H1 (cell line): ENCODE measurements around the gene ENTPD6. TPM values are rescaled to one million over a fixed set of nuclear protein-coding genes. Genes with fewer than 3 reads are reported as not detected.

ENCODE experiments used
- CTCF ChIA-PET: fragments of 300-600 bp; sonication (Branson Sonifier 250); formaldehyde crosslinking; loops from one replicate; lab custom pipeline; 2021; ENCODE audit not compliant: partially characterized antibody; lab: Charles Lee
- POLR2A ChIA-PET: fragments of 300-600 bp; sonication (Branson Sonifier 250); formaldehyde crosslinking; loops from one replicate; lab custom pipeline; 2021; ENCODE audit warnings: inconsistent platforms; ENCODE audit not compliant: partially characterized antibody; lab: Charles Lee
- DNase-seq, 2 experiments: peaks; one replicate each; pipeline versions ENCODE4 v3.0.0 to v3.0.0-alpha.2; 2010 to 2022; ENCODE audit warnings: low spot score in 2 of 2, low read depth in 1 of 2, mixed read lengths in 1 of 2
- FAIRE-seq: peaks from 2 replicates; lab custom pipeline; 2011; peaks lifted over from hg19 to GRCh38; lab: Jason Lieb, UNC
- H2AFZ ChIP-seq: 2 replicates; pipeline ENCODE4 v1.8.1; 2012; ENCODE audit warnings: low read length, inconsistent platforms
- H2AK5ac ChIP-seq: 2 replicates; pipeline ENCODE4 v1.6.1; 2013; ENCODE audit warnings: low read depth, low read length
- H2BK120ac ChIP-seq: replicated peaks from 2 replicates; pipeline ENCODE3; 2013; ENCODE audit warnings: low read depth, low read length, inconsistent platforms
- H2BK12ac ChIP-seq: 2 replicates; pipeline ENCODE4 v1.6.1; 2013; ENCODE audit warnings: low read depth, low read length
- H2BK15ac ChIP-seq: 2 replicates; pipeline ENCODE4 v1.6.1; 2013; ENCODE audit warnings: low read length
- H2BK20ac ChIP-seq: 2 replicates; pipeline ENCODE4 v1.6.1; 2013; ENCODE audit warnings: low read length
- H2BK5ac ChIP-seq: 2 replicates; pipeline ENCODE4 v1.6.1; 2013; ENCODE audit warnings: low read depth, low read length
- H3K14ac ChIP-seq: 2 replicates; pipeline ENCODE4 v1.6.1; 2013; ENCODE audit warnings: inconsistent platforms; ENCODE audit not compliant: insufficient read length
- H3K18ac ChIP-seq: 2 replicates; pipeline ENCODE4 v1.6.1; 2013; ENCODE audit warnings: low read length; ENCODE audit errors: extremely low read depth
- H3K23ac ChIP-seq: 2 replicates; pipeline ENCODE4 v1.6.1; 2013; ENCODE audit warnings: inconsistent platforms; ENCODE audit not compliant: insufficient read length
- H3K23me2 ChIP-seq: 2 replicates; pipeline ENCODE4 v1.6.1; 2013; ENCODE audit warnings: low read depth, low read length
- H3K27ac ChIP-seq: 2 replicates; pipeline ENCODE4 v1.6.1; 2011; ENCODE audit warnings: low read depth, low read length, inconsistent platforms
- H3K27me3 ChIP-seq, 4 experiments: replicated peaks in 1 of 4; 1 replicate in 1 of 4; 2 replicates in 3 of 4; pipeline versions ENCODE4 v1.6.1 to v1.8.1; 2011 to 2013; ENCODE audit warnings: low read length in 3 of 4, mild to moderate bottlenecking in 3 of 4, inconsistent platforms in 2 of 4, mixed read lengths in 2 of 4, moderate library complexity in 1 of 4; ENCODE audit not compliant: control insufficient read depth in 3 of 4, insufficient read depth in 3 of 4; ENCODE audit errors: extremely low read depth in 1 of 4
- H3K36me3 ChIP-seq, 4 experiments: 2 replicates each; pipeline versions ENCODE4 v1.6.1 to v1.8.1; 2011 to 2013; ENCODE audit warnings: mild to moderate bottlenecking in 4 of 4, low read length in 3 of 4, moderate library complexity in 2 of 4, control low read depth in 1 of 4, inconsistent platforms in 1 of 4; ENCODE audit not compliant: insufficient read depth in 4 of 4, control insufficient read depth in 2 of 4
- H3K4ac ChIP-seq: replicated peaks from 2 replicates; pipeline ENCODE3; 2013; ENCODE audit warnings: low read length, low read depth, mixed read lengths, inconsistent platforms; ENCODE audit not compliant: insufficient read length
- H3K4me1 ChIP-seq, 4 experiments: replicated peaks in 1 of 4; 1 replicate in 1 of 4; 2 replicates in 3 of 4; pipeline versions ENCODE4 v1.6.1 to v1.8.1; 2011 to 2013; ENCODE audit warnings: low read length in 3 of 4, inconsistent platforms in 2 of 4, mixed read lengths in 1 of 4; ENCODE audit not compliant: insufficient read depth in 4 of 4, control insufficient read depth in 3 of 4
- H3K4me2 ChIP-seq, 2 experiments: 2 replicates each; pipeline versions ENCODE4 v1.6.1 to v1.8.1; 2011 to 2013; ENCODE audit warnings: low read depth in 2 of 2, low read length in 2 of 2, control low read depth in 1 of 2, inconsistent platforms in 1 of 2, mild to moderate bottlenecking in 1 of 2; ENCODE audit not compliant: insufficient read depth in 1 of 2
- H3K4me3 ChIP-seq, 4 experiments: fragments of 200-600, 300-600 bp in 1 of 4; sonication (generic), shearing (Covaris generic), sonication (Bioruptor Twin) in 1 of 4; 2 replicates each; pipeline versions ENCODE4 v1.5.1 to v1.8.1; 2011 to 2016; ENCODE audit warnings: low read length in 4 of 4, low read depth in 3 of 4, control low read depth in 2 of 4, inconsistent platforms in 2 of 4, mild to moderate bottlenecking in 2 of 4, mixed read lengths in 1 of 4, moderate library complexity in 1 of 4; ENCODE audit not compliant: insufficient read depth in 2 of 4; ENCODE audit errors: extremely low read depth in 1 of 4
- H3K56ac ChIP-seq: replicated peaks from 2 replicates; pipeline ENCODE3; 2013; ENCODE audit warnings: low read depth, mild to moderate bottlenecking, mixed read lengths, low read length, inconsistent platforms; ENCODE audit not compliant: insufficient read length
- H3K79me1 ChIP-seq: 2 replicates; pipeline ENCODE4 v1.6.1; 2013; ENCODE audit warnings: low read depth, low read length, control low read depth
- H3K79me2 ChIP-seq, 2 experiments: 2 replicates each; pipeline versions ENCODE4 v1.6.1 to v1.8.1; 2012 to 2013; ENCODE audit warnings: low read length in 2 of 2, mild to moderate bottlenecking in 2 of 2, inconsistent platforms in 1 of 2; ENCODE audit not compliant: insufficient read depth in 2 of 2, control insufficient read depth in 1 of 2
- H3K9ac ChIP-seq, 4 experiments: replicated peaks in 1 of 4; 1 replicate in 1 of 4; 2 replicates in 3 of 4; pipeline versions ENCODE4 v1.6.1 to v1.8.1; 2011 to 2013; ENCODE audit warnings: low read depth in 3 of 4, low read length in 3 of 4, control low read depth in 2 of 4, mild to moderate bottlenecking in 2 of 4, moderate library complexity in 2 of 4, inconsistent platforms in 1 of 4; ENCODE audit errors: extremely low read depth in 1 of 4
- H3K9me3 ChIP-seq, 2 experiments: 2 replicates each; pipeline versions ENCODE4 v1.6.1 to v1.8.1; 2012 to 2013; ENCODE audit warnings: mild to moderate bottlenecking in 2 of 2, moderate library complexity in 2 of 2, control low read depth in 1 of 2, inconsistent platforms in 1 of 2, low read depth in 1 of 2, low read length in 1 of 2, mixed read lengths in 1 of 2; ENCODE audit not compliant: insufficient read depth in 2 of 2
- H4K20me1 ChIP-seq, 2 experiments: replicated peaks in 1 of 2; 2 replicates each; pipeline versions ENCODE3 to v1.8.1; 2011 to 2013; ENCODE audit warnings: inconsistent platforms in 2 of 2, low read length in 2 of 2, mild to moderate bottlenecking in 1 of 2; ENCODE audit not compliant: insufficient read depth in 2 of 2, control insufficient read depth in 1 of 2
- H4K5ac ChIP-seq: 2 replicates; pipeline ENCODE4 v1.6.1; 2013; ENCODE audit warnings: low read length, low read depth, mixed read lengths, inconsistent platforms; ENCODE audit not compliant: insufficient read length
- H4K8ac ChIP-seq: 2 replicates; pipeline ENCODE4 v1.8.0; 2013; ENCODE audit warnings: mild to moderate bottlenecking, moderate library complexity, low read length, inconsistent platforms; ENCODE audit not compliant: insufficient read depth; ENCODE audit errors: extremely low read depth
- H4K91ac ChIP-seq: replicated peaks from 2 replicates; pipeline ENCODE3; 2013; ENCODE audit warnings: low read length, mixed read lengths, inconsistent platforms; ENCODE audit not compliant: insufficient read length
- BCL11A ChIP-seq, 2 experiments: IDR thresholded peaks; one replicate each; pipeline ENCODE4 v1.6.1; 2011; ENCODE audit warnings: low read depth in 2 of 2, low read length in 2 of 2, mild to moderate bottlenecking in 2 of 2
- CHD2 ChIP-seq: IDR thresholded peaks from 2 replicates; pipeline ENCODE4 v1.6.1; 2012; ENCODE audit warnings: low read length, improper control_type of control experiment
- FOSL1 ChIP-seq: IDR thresholded peaks from 2 replicates; pipeline ENCODE4 v1.6.1; 2011; ENCODE audit warnings: mild to moderate bottlenecking, low read depth, low read length, moderate library complexity; ENCODE audit not compliant: insufficient read depth
- WGBS, 2 experiments: shearing (Covaris generic) in 1 of 2; methylation state at CpG; one replicate each; pipeline versions ENCODE4 v1.1.6 to v1.1.7; 2013 to 2015; ENCODE audit warnings: low lambda C conversion rate in 2 of 2, mixed read lengths in 2 of 2, inconsistent platforms in 1 of 2, low coverage in 1 of 2, missing lambda C conversion rate in 1 of 2; ENCODE audit not compliant: insufficient replicate concordance in 2 of 2, insufficient coverage in 1 of 2, insufficient read length in 1 of 2; ENCODE audit errors: extremely low coverage in 1 of 2, missing lambda C conversion rate in 1 of 2; 5-methylcytosine and 5-hydroxymethylcytosine counted together
- polyA plus RNA-seq, 7 experiments: library from polyadenylated mRNA; depleted of rRNA in 3 of 7; stranded (reverse) in 5 of 7; unstranded in 2 of 7; fragments of >200 nt in 5 of 7; fragments of 200-250 nt in 2 of 7; gene quantifications; 1 replicate in 5 of 7; 2 replicates in 1 of 7; 4 replicates in 1 of 7; pipeline versions ENCODE4 v1.2.1 to v1.2.3, GENCODE V29; 2011 to 2013; ENCODE audit warnings: missing spikeins in 2 of 7, mixed read lengths in 2 of 7
- total RNA-seq: library from RNA; stranded (reverse); fragmentation: NEBNext Ultra II Directional; extraction: Animal tissue kit (Norgen Biotek cat#: 25700); gene quantifications from 2 replicates; pipeline ENCODE4 v1.2.1, GENCODE V29; 2021

ENTPD6 gene
- total and polyA plus RNA-seq, 2 of the 8 experiments (the other 6 are each of a cell fraction or from before 2014, with no cell fraction given) = 47.8 to 57.3 TPM

DNA sequence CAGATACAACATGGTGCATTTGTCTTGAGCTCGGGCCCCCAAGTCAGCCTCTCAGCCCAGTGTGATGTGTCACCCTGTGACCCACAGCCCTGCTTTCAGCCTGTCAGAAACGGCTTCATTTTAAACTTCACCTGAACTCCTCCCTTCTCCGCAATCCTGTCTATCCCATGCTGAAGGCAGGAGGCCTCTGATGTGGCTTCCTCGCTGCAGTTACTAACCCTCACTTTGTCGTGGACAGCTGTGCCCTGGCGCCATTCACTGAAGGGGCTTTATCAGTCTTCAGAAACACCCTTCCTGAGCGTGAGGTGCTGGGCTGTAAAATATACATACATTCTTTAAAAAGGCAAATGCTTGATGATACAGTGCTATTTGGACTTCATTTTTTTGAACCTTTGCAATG is 7.9 kb upstream of the ENTPD6 start:
- ChIA-PET POLR2A (interaction anchor here (1.0 kb wide), 1 partner anchor 11 kb away, joined by 3 read pairs; no protein-coding TSS in a partner anchor), CTCF (interaction anchor here (1.2 to 2.1 kb wide), 6 partner anchors 9 to 192 kb away, joined by 3 to 8 read pairs (median 4); no protein-coding TSS in a partner anchor)
- Histone ChIP-seq H3K36me3 (no peaks in the 10 kb centered on the region; a peak in 1 of 8 replicates), H3K23me2 (no peaks in the 10 kb centered on the region), H3K9ac (no peak overlapping the region), H2BK15ac (no peak overlapping the region), H3K79me2 (no peaks in the 10 kb centered on the region), H3K14ac (no peak overlapping the region), H2AFZ (no peak overlapping the region), H3K79me1 (no peaks in the 10 kb centered on the region), H3K18ac (no peak overlapping the region), H3K4me1 (no peaks in the 10 kb centered on the region), H3K27me3 (no peaks in the 10 kb centered on the region; a peak in 3 of 7 replicates), H2BK5ac (no peak overlapping the region), H2BK120ac (no peak overlapping the region), H4K91ac (no peak overlapping the region), H4K20me1 (no peaks in the 10 kb centered on the region), H3K4ac (no peak overlapping the region), H3K56ac (no peak overlapping the region), H3K9me3 (peaks cover 8 to 18% of the 10 kb centered on the region in 2 experiments; a peak in 3 of 4 replicates), H3K23ac (no peak overlapping the region), H2AK5ac (no peak overlapping the region), H4K8ac (no peak overlapping the region), H3K4me3 (no peak overlapping the region), H3K27ac (no peak overlapping the region), H2BK20ac (no peak overlapping the region), H4K5ac (no peak overlapping the region), H3K4me2 (no peak overlapping the region), H2BK12ac (no peak overlapping the region)
- 98% methylated on average over 7 of the region's 7 CpGs; no CpG with 5 or more reads in 1 of the 2 experiments for WGBS, 2 experiments
- FAIRE-seq (no peak), DNase-seq (no peak)
- no peak for TF ChIP-seq CHD2
- TF ChIP-seq FOSL1 = no peak
- TF ChIP-seq BCL11A (IDR thresholded peaks at IDR 0.05; ENCODE audit: low read depth in 2 of 2, low read length in 2 of 2) = no peak
